GM12801 (cell line): Measurements from ENCODE around the gene RILPL1.

ENCODE experiments used
- TF ChIP-seq, protein P1 (sequence below): IDR thresholded peaks from one replicate; pipeline ENCODE4 v1.5.1; 2011; ENCODE audit warnings: control low read depth; ENCODE audit not compliant: insufficient read length; ENCODE audit errors: extremely low read depth

RILPL1 gene

DNA sequence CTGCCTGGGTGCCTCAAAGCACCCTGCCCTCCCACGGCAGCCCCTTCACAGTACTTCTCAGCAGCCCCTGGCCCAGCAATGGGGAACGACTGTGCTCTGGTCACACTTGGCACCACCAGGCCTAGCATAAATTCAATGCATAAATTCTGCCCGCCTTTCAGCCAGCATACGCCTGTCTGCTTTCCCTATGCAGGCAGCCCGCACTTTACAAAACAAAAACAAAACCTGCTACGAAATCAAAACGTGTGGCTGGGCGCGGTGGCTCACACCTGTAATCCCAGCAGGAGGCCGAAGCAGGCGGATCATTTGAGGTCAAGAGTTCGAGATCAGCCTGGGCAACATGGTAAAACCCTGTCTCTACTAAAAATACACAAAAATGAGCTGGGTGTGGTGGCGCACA is 42.0 kb downstream of the RILPL1 start:
- TF ChIP-seq, protein P1, sequence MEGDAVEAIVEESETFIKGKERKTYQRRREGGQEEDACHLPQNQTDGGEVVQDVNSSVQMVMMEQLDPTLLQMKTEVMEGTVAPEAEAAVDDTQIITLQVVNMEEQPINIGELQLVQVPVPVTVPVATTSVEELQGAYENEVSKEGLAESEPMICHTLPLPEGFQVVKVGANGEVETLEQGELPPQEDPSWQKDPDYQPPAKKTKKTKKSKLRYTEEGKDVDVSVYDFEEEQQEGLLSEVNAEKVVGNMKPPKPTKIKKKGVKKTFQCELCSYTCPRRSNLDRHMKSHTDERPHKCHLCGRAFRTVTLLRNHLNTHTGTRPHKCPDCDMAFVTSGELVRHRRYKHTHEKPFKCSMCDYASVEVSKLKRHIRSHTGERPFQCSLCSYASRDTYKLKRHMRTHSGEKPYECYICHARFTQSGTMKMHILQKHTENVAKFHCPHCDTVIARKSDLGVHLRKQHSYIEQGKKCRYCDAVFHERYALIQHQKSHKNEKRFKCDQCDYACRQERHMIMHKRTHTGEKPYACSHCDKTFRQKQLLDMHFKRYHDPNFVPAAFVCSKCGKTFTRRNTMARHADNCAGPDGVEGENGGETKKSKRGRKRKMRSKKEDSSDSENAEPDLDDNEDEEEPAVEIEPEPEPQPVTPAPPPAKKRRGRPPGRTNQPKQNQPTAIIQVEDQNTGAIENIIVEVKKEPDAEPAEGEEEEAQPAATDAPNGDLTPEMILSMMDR = no peak

DNA sequence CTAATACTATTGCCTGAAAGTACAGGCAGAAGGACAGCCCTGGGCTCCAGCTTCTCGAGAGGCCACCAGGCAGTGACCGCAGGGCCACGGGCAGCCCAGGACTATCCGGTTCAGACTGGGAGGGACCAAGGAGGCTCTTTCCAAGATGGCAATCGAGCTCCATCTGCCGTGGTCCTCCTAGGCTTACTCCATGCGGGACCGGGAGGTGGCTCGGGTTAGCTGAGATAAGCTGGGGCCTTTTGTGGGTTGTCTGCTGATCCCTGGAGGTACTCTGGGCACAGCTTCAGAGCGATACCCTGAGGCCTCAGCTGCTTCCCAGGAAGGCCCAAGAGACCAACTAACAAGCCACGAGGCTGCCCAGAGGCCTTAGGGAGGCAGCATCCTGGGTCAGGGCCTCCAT is 42.5 kb downstream of the RILPL1 start:
- TF ChIP-seq, protein P1 = no peak

DNA sequence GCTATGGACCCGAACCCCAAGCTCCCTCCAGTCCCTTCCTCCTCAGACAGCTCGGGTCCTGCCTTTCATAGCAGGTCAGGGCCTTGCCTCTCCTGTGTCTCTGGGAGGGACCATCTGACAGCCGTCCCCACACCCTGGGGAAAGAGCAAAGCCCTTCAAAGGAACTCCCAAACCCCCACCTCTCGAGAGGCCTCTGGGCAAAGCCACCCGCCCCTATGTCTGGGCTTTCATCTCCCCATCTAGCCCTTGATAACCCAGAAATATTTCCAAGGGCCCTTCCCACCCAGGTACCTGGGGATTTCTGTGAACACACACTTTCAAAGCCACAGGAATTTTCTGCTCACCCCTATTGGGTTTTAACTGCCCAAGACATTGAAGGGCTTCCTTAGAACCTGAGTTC is 43.4 kb downstream of the RILPL1 start:
- TF ChIP-seq, protein P1 = no peak

DNA sequence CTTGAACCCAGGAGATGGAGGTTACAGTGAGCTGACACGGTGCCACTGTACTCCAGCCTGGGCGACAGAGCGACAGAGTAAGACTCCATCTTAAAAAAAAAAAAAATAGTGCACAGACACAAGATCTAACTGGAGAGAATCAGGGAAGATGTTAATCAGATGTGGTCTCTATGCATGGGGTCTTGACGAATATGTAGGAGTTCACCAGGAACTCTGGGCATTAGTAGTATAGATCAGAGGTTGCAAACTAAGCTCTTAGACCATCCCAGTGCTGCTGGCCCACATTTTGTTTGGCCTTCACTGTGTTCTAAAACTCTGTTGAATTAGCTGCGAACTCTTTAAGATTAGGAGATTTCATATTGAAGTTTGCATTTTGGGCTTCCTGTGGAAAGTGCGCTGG is 43.9 kb downstream of the RILPL1 start:
- TF ChIP-seq, protein P1 = no peak

DNA sequence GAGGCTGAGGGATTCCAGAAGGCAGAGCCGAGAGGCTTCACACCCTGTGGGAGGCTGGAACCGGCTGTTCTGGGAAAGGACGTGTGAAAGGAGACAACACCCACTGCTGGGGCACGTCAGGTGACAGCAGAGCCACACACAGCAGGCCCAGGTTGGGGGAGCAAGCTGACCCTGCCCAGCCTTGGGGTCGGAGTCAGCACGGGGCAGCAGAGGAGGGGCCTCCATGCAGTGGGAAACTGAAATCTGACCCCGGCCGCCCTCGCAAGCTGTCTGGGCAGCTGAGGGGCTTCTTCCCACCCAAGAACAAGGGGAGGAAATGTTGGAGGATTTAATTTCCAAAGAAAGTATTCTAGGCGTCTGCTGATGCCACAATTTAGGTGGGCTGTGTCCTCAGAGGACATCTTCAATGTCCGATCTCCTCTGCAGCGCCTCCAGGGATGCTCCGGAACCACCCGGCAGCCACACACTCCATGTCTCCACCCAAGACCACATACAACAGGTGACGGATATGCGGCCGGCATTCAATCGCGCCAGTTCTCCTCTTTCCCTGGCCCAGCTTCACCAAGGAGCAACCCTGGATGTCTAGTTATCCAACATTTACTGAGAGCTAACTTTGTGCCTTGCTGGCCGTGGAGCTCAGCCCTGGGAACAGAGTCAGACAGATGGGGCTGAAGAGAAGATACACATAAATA is 44.8 kb downstream of the RILPL1 start:
- TF ChIP-seq, protein P1 = no peak

DNA sequence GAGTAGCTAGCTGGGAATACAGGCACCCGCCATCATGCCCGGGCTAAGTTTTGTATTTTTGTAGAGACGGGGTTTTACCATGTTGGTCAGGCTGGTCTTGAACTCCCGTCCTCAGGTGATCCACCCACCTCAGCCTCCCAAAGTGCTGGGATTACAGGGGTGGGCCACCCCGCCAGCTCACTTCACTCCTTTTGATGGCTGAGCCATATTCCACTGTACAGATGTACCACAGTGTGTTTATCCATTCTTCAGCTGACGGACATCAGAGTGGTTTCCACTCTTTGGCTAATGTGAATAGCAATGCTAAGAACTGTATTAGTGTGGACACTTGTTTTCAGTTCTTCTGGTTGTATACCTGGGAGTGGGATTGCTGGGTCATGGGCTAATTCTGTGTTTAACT is 46.1 kb downstream of the RILPL1 start:
- TF ChIP-seq, protein P1 = no peak

DNA sequence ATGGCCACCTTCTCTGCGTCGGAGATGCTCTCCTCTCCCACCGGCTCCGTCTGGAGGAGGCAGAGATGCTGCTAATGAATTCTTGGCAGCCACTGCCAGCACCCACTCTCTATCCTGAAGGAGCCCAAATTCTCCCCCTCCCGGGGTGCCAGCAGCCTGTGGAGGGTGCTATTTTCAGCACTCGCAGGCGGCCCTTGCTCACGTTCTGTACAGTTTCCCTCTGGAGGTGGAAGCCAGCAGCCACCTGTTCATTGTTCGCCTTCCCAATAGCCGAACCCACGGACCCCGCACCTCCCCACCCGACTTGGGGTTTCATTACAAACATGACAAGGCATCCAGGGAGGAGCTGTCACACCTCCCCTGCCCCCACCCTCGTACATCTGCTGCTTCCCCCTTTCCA is 47.8 kb downstream of the RILPL1 start:
- TF ChIP-seq, protein P1 = no peak
